DMS 273 treated with DMSO at 0.1 percent for 48 hours (cell line): ENCODE measurements around the gene HSD11B1L.
A peak's percentile ranks its signal among the peaks of the same experiment; 100 is the strongest.
"Not testable (repeated sequence)": the region's sequence is repeated elsewhere in the genome, so short reads cannot be mapped to it uniquely, and the experiment has no call there.

Experiments used
- DNase-seq: peaks from one replicate; lab custom pipeline; 2025; lab: John Stamatoyannopoulos, UW

The HSD11B1L gene

GRCh38 chr19:5700455-5701092, 19.7 kb downstream of the HSD11B1L start:
- no peak for DNase-seq

- not testable (repeated sequence) for DNase-seq
Observed at GRCh38 chr19:5702053-5702410, 21.2 kb downstream of the HSD11B1L start.

GRCh38 chr19:5703819-5704818, 23.3 kb downstream of the HSD11B1L start:
- DNase-seq = no peak

GRCh38 chr19:5705552-5705951, 24.7 kb downstream of the HSD11B1L start:
- DNase-seq = no peak

GRCh38 chr19:5706876-5707573, 26.2 kb downstream of the HSD11B1L start:
- no peak for DNase-seq

- no peak for DNase-seq
Observed at GRCh38 chr19:5707576-5708575, 27.0 kb downstream of the HSD11B1L start.

GRCh38 chr19:5711025-5711424, 30.2 kb downstream of the HSD11B1L start:
- DNase-seq = no peak

GRCh38 chr19:5711713-5712161, 30.9 kb downstream of the HSD11B1L start:
- DNase-seq = no peak

- DNase-seq = no peak
Observed at GRCh38 chr19:5713228-5713627, 32.4 kb downstream of the HSD11B1L start.

- no peak for DNase-seq
Observed at GRCh38 chr19:5714816-5715215, 34.0 kb downstream of the HSD11B1L start.

- no peak for DNase-seq
Observed at GRCh38 chr19:5717215-5717935, 36.5 kb downstream of the HSD11B1L start.

- DNase-seq = no peak
Observed at GRCh38 chr19:5718037-5718578, 37.3 kb downstream of the HSD11B1L start.

GRCh38 chr19:5718579-5719273, 37.9 kb downstream of the HSD11B1L start:
- no peak for DNase-seq

- no peak for DNase-seq
Observed at GRCh38 chr19:5719274-5719960, 38.6 kb downstream of the HSD11B1L start.

- peak; percentile 98 for DNase-seq
Observed at GRCh38 chr19:5719961-5720790, 39.3 kb downstream of the HSD11B1L start, which contains the start of the genes CATSPERD and LONP1. TSS of gene CATSPERD (plus strand) at chr19:5720637. CDS start at chr19:5720738, 101 bp downstream. TSS of gene LONP1 (minus strand) at chr19:5720146. CDS start at chr19:5720132, 14 bp downstream.

- no peak for DNase-seq
Observed at GRCh38 chr19:5727453-5728050, 46.7 kb downstream of the HSD11B1L start.

GRCh38 chr19:5733172-5733571, 52.3 kb downstream of the HSD11B1L start:
- not testable (repeated sequence) for DNase-seq
